HFF-Myc (cell line): ENCODE measurements around the gene SYNPR.

Experiments used
- DNase-seq: peaks from one replicate; pipeline ENCODE4 v3.0.0-alpha.2; 2011; ENCODE audit warnings: low read depth; ENCODE audit errors: extremely low read depth
- H3K4me3 ChIP-seq: replicated peaks from 2 replicates; pipeline ENCODE4 v1.5.1; 2011; ENCODE audit warnings: low read depth, mild to moderate bottlenecking, control low read depth, low read length
- CTCF ChIP-seq: IDR thresholded peaks from 2 replicates; pipeline ENCODE4 v1.5.1; 2012; ENCODE audit warnings: mild to moderate bottlenecking, low read depth, low read length, control low read depth; ENCODE audit errors: missing control alignments

Gene SYNPR

DNA sequence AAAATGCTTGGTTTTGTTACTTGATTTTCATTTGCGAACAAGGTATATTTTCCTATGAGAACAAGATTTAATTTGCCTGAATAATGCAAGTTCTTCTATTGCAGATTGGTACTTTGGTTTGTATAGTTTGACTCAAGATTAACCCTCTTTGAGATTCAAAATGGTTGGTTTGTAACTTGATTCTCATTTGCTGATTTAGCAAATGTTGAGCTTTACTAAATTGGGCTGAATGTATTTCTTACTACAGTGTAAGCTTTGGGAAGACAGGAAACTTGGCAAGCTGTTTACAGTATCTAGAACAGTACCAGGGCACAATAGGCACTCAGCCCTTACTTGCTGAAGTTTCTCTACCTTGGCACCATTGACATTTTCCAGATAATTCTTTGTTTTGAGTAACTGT, 3.7 kb upstream of the SYNPR start:
- no peak for DNase-seq
- H3K4me3 ChIP-seq = no peak overlapping the region
- TF ChIP-seq CTCF = no peak

DNA sequence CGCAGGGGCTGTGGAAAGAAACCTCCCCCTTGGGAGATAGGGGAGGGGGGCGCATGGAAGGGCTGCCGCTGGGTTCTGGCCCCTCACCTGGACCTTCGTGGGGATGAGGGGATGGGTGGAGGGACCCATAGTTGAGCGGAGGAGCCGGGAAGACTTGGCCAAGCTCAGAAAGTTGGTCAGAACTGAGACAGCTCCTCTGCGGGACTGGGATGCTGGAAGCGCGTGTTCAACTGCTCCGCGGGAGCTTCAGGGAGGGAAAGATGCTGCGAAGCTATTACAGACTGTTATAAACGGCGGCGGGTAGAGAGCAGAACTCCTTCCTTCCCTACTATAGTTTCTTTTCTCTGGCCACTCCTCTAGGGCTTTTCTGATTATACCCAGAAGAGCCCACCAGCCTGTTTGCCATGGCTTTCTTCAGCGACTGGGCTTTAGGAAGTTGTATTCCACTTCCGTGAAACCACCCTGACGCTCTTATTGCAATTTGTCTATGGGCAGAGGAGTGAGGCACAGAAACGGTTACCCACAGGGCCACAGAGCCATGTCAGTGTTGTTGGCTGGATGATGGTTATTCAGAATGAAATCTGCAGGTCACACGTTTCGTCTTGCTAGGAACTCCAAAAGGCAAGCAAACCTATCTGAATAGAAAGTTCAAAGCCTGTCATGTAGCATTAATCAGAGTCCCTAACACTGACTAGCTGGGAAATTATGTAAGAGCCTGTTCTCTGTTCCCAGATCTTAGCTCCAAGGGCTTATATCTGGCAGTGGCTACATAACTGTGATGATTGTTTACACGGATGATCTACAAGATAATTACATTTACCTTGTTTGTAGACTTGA, 1.1 kb downstream of the SYNPR start:
- DNase-seq = no peak
- TF ChIP-seq CTCF = no peak
- no peak overlapping the region for H3K4me3 ChIP-seq

GRCh38 chr3:63287610-63288009, 9.5 kb downstream of the SYNPR start:
- DNase-seq = no peak
- no peak overlapping the region for H3K4me3 ChIP-seq
- no peak for TF ChIP-seq CTCF

DNA sequence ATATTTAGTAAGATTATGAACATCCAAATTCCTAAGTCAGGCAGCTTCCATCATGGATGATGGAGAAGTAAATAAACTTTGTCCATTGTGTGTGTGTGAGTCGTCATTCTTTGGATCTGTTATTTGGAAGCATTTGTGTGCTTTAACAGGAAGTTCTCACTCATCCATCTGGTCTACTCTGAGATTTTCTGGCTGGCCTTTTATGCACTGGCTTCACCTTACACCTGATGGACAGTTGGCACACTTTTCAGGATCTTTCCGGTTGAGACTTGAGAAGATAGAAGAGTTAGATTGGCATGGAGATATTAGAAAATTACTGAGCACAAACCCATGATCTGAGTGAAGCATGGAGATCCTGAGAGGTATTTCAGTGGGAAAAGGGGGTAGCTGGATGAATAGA, 12.6 kb downstream of the SYNPR start:
- H3K4me3 ChIP-seq = no peak overlapping the region
- DNase-seq = no peak
- TF ChIP-seq CTCF = no peak

GRCh38 chr3:63294332-63294731, 16.2 kb downstream of the SYNPR start:
- H3K4me3 ChIP-seq = no peak overlapping the region
- no peak for TF ChIP-seq CTCF
- no peak for DNase-seq

DNA sequence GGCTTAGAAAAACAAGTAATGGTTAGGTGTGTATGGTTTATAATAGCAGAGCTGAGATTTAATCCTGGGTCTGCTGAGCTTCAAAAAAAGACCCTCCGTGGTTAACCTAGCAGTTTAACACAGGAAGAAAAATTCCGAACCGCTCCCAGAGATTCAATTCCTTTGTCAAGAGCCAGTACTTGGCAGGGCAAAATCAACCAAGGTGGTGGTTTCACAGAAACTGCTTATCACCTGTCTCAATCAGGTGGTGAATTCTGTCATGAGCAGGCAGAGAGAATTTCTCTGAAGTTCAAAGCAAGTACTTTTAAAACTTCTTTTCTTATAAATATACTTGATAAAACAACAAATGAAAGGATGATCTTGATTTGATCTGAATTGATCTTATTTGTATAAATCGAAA, 17.2 kb downstream of the SYNPR start:
- no peak overlapping the region for H3K4me3 ChIP-seq
- no peak for DNase-seq
- no peak for TF ChIP-seq CTCF

GRCh38 chr3:63295806-63296205, 17.7 kb downstream of the SYNPR start:
- no peak for TF ChIP-seq CTCF

More at GRCh38 chr3:63295806-63296205, 17.7 kb downstream of the SYNPR start:
- no peak overlapping the region for H3K4me3 ChIP-seq
- no peak for DNase-seq
